ENCODE measurements around the gene CD36. TPM values are rescaled to one million over a fixed set of nuclear protein-coding genes. Genes with fewer than 3 reads are reported as not detected.

CD36 gene
- total RNA-seq, 1 experiment from 2014 or later, result 1.4 TPM

DNA sequence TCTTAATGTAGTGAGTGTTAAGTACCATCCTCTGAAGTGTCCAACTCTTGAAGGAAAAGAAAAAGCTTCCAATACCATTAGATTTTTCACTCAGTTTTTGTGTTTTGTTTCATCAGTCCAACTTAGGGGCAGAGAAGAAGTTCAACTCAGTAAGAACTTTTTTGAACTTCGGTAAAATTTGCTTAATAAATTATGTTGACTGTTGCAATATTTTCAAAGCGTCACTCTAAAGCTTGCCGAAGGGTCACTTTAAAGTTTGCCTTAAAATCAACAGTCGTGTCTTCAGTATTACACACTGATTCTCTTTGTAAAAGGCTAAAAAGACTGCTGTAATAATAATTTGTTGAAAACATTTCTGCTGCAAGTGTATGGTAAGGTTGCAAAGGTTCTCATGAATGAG, 17.6 kb downstream of the CD36 start (continued):
- TF ChIP-seq, protein P1, sequence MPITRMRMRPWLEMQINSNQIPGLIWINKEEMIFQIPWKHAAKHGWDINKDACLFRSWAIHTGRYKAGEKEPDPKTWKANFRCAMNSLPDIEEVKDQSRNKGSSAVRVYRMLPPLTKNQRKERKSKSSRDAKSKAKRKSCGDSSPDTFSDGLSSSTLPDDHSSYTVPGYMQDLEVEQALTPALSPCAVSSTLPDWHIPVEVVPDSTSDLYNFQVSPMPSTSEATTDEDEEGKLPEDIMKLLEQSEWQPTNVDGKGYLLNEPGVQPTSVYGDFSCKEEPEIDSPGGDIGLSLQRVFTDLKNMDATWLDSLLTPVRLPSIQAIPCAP (CRISPR knock-in tag; IDR thresholded peaks at IDR 0.05), result no peak
- TF ChIP-seq FOXP1 (CRISPR knock-in tag; IDR thresholded peaks at IDR 0.05; ENCODE audit: borderline replicate concordance) (no peak), FOXK1 (CRISPR knock-in tag; IDR thresholded peaks at IDR 0.05) (no peak)
- TF ChIP-seq, protein P2, sequence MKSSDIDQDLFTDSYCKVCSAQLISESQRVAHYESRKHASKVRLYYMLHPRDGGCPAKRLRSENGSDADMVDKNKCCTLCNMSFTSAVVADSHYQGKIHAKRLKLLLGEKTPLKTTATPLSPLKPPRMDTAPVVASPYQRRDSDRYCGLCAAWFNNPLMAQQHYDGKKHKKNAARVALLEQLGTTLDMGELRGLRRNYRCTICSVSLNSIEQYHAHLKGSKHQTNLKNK (CRISPR knock-in tag; IDR thresholded peaks at IDR 0.05), result no peak
- TF ChIP-seq, protein P3, sequence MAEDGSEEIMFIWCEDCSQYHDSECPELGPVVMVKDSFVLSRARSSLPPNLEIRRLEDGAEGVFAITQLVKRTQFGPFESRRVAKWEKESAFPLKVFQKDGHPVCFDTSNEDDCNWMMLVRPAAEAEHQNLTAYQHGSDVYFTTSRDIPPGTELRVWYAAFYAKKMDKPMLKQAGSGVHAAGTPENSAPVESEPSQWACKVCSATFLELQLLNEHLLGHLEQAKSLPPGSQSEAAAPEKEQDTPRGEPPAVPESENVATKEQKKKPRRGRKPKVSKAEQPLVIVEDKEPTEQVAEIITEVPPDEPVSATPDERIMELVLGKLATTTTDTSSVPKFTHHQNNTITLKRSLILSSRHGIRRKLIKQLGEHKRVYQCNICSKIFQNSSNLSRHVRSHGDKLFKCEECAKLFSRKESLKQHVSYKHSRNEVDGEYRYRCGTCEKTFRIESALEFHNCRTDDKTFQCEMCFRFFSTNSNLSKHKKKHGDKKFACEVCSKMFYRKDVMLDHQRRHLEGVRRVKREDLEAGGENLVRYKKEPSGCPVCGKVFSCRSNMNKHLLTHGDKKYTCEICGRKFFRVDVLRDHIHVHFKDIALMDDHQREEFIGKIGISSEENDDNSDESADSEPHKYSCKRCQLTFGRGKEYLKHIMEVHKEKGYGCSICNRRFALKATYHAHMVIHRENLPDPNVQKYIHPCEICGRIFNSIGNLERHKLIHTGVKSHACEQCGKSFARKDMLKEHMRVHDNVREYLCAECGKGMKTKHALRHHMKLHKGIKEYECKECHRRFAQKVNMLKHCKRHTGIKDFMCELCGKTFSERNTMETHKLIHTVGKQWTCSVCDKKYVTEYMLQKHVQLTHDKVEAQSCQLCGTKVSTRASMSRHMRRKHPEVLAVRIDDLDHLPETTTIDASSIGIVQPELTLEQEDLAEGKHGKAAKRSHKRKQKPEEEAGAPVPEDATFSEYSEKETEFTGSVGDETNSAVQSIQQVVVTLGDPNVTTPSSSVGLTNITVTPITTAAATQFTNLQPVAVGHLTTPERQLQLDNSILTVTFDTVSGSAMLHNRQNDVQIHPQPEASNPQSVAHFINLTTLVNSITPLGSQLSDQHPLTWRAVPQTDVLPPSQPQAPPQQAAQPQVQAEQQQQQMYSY (CRISPR knock-in tag; IDR thresholded peaks at IDR 0.05), result no peak

DNA sequence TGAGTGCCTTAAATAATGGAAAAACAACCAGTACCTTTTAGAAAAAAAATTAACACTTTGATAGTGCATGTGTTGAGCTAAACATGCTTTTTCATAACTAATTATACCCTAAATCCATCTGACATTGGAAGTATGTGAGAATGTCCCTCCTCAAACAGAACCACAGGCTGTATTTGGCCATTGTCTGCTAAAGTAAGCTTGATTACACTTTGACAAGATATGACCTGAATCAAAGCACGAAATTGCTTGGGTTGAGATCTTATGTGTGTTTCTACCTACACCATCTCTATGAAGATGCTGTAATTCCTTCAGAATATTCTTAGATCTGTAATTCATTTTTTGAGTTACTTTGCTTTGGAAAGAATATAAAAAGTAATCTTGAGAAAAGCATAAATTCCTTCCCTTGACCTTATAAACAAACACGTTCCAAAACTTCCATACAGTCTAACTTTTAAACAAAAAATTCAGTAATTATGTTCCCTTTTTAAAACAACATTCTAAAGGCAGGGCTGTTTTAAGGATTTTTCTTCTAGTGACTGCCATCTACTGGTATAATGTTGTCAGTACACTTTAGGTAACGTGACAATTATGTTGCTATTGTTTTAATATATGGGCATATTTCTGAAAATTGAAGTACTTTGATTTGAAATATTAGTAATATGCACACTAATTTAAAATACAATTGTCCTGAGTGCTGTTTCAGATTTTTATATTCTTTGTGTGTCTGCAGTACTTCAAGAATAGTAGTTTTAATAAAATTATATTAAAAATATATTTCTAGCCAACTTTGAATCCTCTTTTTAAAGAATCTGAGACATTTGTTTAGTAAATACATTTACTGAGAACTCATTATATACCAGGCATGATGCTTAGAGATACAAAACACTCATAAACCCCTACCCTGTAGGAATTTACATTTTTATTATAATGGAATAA, 20.9 kb downstream of the CD36 start:
- Mint-ChIP-seq H3K9me3 (no peaks in the 10 kb centered on the region), H3K27me3 (ENCODE audit: low read depth) (no peaks in the 10 kb centered on the region), H3K4me3 (no peak overlapping the region), H3K4me1 (no peaks in the 10 kb centered on the region), H3K36me3 (no peaks in the 10 kb centered on the region), H3K27ac (no peak overlapping the region)
- DNase-seq (ENCODE audit: low spot score) (no peak), ATAC-seq (no peak)
- ChIA-PET CTCF (interaction anchor here (1.0 to 1.3 kb wide), 3 partner anchors 16 to 811 kb away, joined by 3 to 7 read pairs (median 5); no protein-coding TSS in a partner anchor), POLR2A (no interaction called here)
- no peak for TF ChIP-seq ZNF671 (CRISPR knock-in tag; IDR thresholded peaks at IDR 0.05)
- TF ChIP-seq, protein P4, sequence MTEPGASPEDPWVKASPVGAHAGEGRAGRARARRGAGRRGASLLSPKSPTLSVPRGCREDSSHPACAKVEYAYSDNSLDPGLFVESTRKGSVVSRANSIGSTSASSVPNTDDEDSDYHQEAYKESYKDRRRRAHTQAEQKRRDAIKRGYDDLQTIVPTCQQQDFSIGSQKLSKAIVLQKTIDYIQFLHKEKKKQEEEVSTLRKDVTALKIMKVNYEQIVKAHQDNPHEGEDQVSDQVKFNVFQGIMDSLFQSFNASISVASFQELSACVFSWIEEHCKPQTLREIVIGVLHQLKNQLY (CRISPR knock-in tag; IDR thresholded peaks at IDR 0.05), result no peak
- TF ChIP-seq FOXK1 (CRISPR knock-in tag; IDR thresholded peaks at IDR 0.05), result no peak
- TF ChIP-seq, protein P5, sequence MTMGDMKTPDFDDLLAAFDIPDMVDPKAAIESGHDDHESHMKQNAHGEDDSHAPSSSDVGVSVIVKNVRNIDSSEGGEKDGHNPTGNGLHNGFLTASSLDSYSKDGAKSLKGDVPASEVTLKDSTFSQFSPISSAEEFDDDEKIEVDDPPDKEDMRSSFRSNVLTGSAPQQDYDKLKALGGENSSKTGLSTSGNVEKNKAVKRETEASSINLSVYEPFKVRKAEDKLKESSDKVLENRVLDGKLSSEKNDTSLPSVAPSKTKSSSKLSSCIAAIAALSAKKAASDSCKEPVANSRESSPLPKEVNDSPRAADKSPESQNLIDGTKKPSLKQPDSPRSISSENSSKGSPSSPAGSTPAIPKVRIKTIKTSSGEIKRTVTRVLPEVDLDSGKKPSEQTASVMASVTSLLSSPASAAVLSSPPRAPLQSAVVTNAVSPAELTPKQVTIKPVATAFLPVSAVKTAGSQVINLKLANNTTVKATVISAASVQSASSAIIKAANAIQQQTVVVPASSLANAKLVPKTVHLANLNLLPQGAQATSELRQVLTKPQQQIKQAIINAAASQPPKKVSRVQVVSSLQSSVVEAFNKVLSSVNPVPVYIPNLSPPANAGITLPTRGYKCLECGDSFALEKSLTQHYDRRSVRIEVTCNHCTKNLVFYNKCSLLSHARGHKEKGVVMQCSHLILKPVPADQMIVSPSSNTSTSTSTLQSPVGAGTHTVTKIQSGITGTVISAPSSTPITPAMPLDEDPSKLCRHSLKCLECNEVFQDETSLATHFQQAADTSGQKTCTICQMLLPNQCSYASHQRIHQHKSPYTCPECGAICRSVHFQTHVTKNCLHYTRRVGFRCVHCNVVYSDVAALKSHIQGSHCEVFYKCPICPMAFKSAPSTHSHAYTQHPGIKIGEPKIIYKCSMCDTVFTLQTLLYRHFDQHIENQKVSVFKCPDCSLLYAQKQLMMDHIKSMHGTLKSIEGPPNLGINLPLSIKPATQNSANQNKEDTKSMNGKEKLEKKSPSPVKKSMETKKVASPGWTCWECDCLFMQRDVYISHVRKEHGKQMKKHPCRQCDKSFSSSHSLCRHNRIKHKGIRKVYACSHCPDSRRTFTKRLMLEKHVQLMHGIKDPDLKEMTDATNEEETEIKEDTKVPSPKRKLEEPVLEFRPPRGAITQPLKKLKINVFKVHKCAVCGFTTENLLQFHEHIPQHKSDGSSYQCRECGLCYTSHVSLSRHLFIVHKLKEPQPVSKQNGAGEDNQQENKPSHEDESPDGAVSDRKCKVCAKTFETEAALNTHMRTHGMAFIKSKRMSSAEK (CRISPR knock-in tag; IDR thresholded peaks at IDR 0.05; ENCODE audit: borderline replicate concordance), result no peak
- TF ChIP-seq JUN (CRISPR knock-in tag; IDR thresholded peaks at IDR 0.05), result no peak
- no peak for TF ChIP-seq ELF4 (CRISPR knock-in tag; IDR thresholded peaks at IDR 0.05; ENCODE audit: low read depth)
- TF ChIP-seq, protein P6, sequence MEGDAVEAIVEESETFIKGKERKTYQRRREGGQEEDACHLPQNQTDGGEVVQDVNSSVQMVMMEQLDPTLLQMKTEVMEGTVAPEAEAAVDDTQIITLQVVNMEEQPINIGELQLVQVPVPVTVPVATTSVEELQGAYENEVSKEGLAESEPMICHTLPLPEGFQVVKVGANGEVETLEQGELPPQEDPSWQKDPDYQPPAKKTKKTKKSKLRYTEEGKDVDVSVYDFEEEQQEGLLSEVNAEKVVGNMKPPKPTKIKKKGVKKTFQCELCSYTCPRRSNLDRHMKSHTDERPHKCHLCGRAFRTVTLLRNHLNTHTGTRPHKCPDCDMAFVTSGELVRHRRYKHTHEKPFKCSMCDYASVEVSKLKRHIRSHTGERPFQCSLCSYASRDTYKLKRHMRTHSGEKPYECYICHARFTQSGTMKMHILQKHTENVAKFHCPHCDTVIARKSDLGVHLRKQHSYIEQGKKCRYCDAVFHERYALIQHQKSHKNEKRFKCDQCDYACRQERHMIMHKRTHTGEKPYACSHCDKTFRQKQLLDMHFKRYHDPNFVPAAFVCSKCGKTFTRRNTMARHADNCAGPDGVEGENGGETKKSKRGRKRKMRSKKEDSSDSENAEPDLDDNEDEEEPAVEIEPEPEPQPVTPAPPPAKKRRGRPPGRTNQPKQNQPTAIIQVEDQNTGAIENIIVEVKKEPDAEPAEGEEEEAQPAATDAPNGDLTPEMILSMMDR (IDR thresholded peaks at IDR 0.05), result no peak; the same call in none of the 2 replicates
- TF ChIP-seq, protein P7, sequence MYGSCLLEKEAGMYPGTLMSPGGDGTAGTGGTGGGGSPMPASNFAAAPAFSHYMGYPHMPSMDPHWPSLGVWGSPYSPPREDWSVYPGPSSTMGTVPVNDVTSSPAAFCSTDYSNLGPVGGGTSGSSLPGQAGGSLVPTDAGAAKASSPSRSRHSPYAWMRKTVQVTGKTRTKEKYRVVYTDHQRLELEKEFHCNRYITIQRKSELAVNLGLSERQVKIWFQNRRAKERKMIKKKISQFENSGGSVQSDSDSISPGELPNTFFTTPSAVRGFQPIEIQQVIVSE (CRISPR knock-in tag; IDR thresholded peaks at IDR 0.05; ENCODE audit: borderline replicate concordance), result no peak
- TF ChIP-seq, protein P8, sequence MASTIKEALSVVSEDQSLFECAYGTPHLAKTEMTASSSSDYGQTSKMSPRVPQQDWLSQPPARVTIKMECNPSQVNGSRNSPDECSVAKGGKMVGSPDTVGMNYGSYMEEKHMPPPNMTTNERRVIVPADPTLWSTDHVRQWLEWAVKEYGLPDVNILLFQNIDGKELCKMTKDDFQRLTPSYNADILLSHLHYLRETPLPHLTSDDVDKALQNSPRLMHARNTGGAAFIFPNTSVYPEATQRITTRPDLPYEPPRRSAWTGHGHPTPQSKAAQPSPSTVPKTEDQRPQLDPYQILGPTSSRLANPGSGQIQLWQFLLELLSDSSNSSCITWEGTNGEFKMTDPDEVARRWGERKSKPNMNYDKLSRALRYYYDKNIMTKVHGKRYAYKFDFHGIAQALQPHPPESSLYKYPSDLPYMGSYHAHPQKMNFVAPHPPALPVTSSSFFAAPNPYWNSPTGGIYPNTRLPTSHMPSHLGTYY (CRISPR knock-in tag; IDR thresholded peaks at IDR 0.05), result no peak
- TF ChIP-seq, protein P9, sequence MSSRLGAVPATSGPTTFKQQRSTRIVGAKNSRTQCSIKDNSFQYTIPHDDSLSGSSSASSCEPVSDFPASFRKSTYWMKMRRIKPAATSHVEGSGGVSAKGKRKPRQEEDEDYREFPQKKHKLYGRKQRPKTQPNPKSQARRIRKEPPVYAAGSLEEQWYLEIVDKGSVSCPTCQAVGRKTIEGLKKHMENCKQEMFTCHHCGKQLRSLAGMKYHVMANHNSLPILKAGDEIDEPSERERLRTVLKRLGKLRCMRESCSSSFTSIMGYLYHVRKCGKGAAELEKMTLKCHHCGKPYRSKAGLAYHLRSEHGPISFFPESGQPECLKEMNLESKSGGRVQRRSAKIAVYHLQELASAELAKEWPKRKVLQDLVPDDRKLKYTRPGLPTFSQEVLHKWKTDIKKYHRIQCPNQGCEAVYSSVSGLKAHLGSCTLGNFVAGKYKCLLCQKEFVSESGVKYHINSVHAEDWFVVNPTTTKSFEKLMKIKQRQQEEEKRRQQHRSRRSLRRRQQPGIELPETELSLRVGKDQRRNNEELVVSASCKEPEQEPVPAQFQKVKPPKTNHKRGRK (CRISPR knock-in tag; IDR thresholded peaks at IDR 0.05; ENCODE audit: borderline replicate concordance), result no peak
- TF ChIP-seq, protein P10, sequence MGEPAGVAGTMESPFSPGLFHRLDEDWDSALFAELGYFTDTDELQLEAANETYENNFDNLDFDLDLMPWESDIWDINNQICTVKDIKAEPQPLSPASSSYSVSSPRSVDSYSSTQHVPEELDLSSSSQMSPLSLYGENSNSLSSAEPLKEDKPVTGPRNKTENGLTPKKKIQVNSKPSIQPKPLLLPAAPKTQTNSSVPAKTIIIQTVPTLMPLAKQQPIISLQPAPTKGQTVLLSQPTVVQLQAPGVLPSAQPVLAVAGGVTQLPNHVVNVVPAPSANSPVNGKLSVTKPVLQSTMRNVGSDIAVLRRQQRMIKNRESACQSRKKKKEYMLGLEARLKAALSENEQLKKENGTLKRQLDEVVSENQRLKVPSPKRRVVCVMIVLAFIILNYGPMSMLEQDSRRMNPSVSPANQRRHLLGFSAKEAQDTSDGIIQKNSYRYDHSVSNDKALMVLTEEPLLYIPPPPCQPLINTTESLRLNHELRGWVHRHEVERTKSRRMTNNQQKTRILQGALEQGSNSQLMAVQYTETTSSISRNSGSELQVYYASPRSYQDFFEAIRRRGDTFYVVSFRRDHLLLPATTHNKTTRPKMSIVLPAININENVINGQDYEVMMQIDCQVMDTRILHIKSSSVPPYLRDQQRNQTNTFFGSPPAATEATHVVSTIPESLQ (CRISPR knock-in tag; IDR thresholded peaks at IDR 0.05), result no peak

Measured in WTC11 (cell line).